ENCODE measurements around the gene GNMT.
A peak's percentile ranks its signal among the peaks of the same experiment; 100 is the strongest.

GRCh38 chr6:42929821-42930360 lies 30.7 kb upstream of the GNMT start:
- peak; percentile 79; the same call in 1 of the 2 replicates for TF ChIP-seq POLR2A (IDR thresholded peaks at IDR 0.05; ENCODE audit: low read depth, low read length)
- peak; percentile 83 for TF ChIP-seq POLR2AphosphoS5 (IDR thresholded peaks at IDR 0.05; ENCODE audit: low read depth, low read length)

Measured in GM12892 (cell line).